ENCODE data around the gene SLFN12. TPM values are rescaled to one million over a fixed set of nuclear protein-coding genes. Genes with fewer than 3 reads are reported as not detected.
A peak's percentile ranks its signal among the peaks of the same experiment; 100 is the strongest.

Gene SLFN12
- total RNA-seq, 1 experiment from 2014 or later: 14.5 TPM

- no peaks in the 10 kb centered on the region; a peak in 1 of 7 replicates for H3K36me3 Mint-ChIP-seq (ENCODE audit: insufficient read depth in 1 of 3, low read depth in 3 of 3)
- no peak for DNase-seq
- Histone ChIP-seq H3K23ac (ENCODE audit: insufficient read length, low read depth, low read length) (no peak overlapping the region), H3K27me3 (ENCODE audit: insufficient read depth, low read length) (peaks cover 37% of the 10 kb centered on the region), H3K4me1 (ENCODE audit: insufficient read depth, low read length) (no peaks in the 10 kb centered on the region), H3T11ph (ENCODE audit: low read length) (no peak overlapping the region), H3K79me2 (ENCODE audit: insufficient read depth, low read length) (no peaks in the 10 kb centered on the region), H3K23me2 (ENCODE audit: insufficient read length, low read depth, low read length, poor library complexity, severe bottlenecking) (peaks cover 11% of the 10 kb centered on the region), H3K18ac (ENCODE audit: insufficient read length, low read depth, low read length) (no peak overlapping the region), H3K4ac (ENCODE audit: low read depth, low read length) (no peak overlapping the region), H2BK5ac (ENCODE audit: insufficient read length, low read length) (no peak overlapping the region), H4K20me1 (ENCODE audit: control insufficient read depth, insufficient read depth, insufficient read length) (no peaks in the 10 kb centered on the region), H4K5ac (ENCODE audit: insufficient read length, low read depth, low read length) (no peak overlapping the region), H3K9ac (ENCODE audit: extremely low read depth, insufficient read length, low read length) (no peak overlapping the region), H2BK20ac (ENCODE audit: low read depth, low read length, poor library complexity, severe bottlenecking) (no peak overlapping the region), H2AK5ac (ENCODE audit: insufficient read length, low read length) (no peak overlapping the region), H3K79me1 (ENCODE audit: insufficient read depth, low read depth, low read length, poor library complexity, severe bottlenecking) (no peaks in the 10 kb centered on the region), H3K56ac (ENCODE audit: insufficient read length, low read depth, low read length) (no peak overlapping the region), H3K9me3 (ENCODE audit: control insufficient read depth, low read depth, low read length) (no peaks in the 10 kb centered on the region), H2BK15ac (ENCODE audit: low read depth, low read length) (no peak overlapping the region), H4K91ac (ENCODE audit: insufficient read length, low read depth, low read length) (no peak overlapping the region), H3K14ac (ENCODE audit: insufficient read depth, low read length) (no peak overlapping the region), H3K4me2 (ENCODE audit: insufficient read depth, insufficient read length, low read length) (peak overlapping the region; percentile 79), H4K8ac (replicated peaks; ENCODE audit: insufficient read length, low read depth, low read length) (no peak overlapping the region), H2BK120ac (ENCODE audit: low read depth, low read length, poor library complexity, severe bottlenecking) (no peak overlapping the region), H3K27ac (ENCODE audit: insufficient read length, low read depth, low read length) (no peak overlapping the region), H2BK12ac (ENCODE audit: insufficient read length, low read depth, low read length) (no peak overlapping the region), H2AFZ (ENCODE audit: low read length) (no peak overlapping the region)
- H3K27ac Mint-ChIP-seq: no peak overlapping the region
- no CpG with 5 or more reads among the region's 3 CpGs for WGBS (ENCODE audit: extremely low coverage, insufficient read length, low lambda C conversion rate)
- H3K9me3 Mint-ChIP-seq: peaks cover 5 to 8% of the 10 kb centered on the region in 2 experiments; a peak in 4 of 5 replicates
- TF ChIP-seq CTCF (conservative IDR thresholded peaks at IDR 0.05): no peak
- peak overlapping the region in 1 of 2 experiments; percentile 31; a peak in 2 of 5 replicates for H3K4me3 Mint-ChIP-seq
- peaks cover 6 to 11% of the 10 kb centered on the region in 2 experiments for H3K4me1 Mint-ChIP-seq
- H3K27me3 Mint-ChIP-seq (ENCODE audit: low read depth): peaks cover 79% of the 10 kb centered on the region
These were observed 57.4 kb downstream of the SLFN12 start for GRCh38 chr17:35374766-35375344.

All from H9 (cell line).